Stomach (tissue), 4 donors: Measurements from ENCODE around the gene ZNF317.
A peak's percentile ranks its signal among the peaks of the same experiment; 100 is the strongest.

Experiments used
- EP300 ChIP-seq: sonication (generic); formaldehyde crosslinking; IDR thresholded peaks from one replicate; pipeline ENCODE4 v1.6.1; 2017; ENCODE audit warnings: antibody characterized with exemption
- POLR2A ChIP-seq, 4 donors: fragments of 450-650 bp; IDR thresholded peaks; one replicate each; pipeline ENCODE4 v1.6.1; 2016; ENCODE audit warnings: antibody characterized with exemption in 4 of 4, control low read depth in 2 of 4, mild to moderate bottlenecking in 1 of 4, moderate library complexity in 1 of 4
- POLR2AphosphoS5 ChIP-seq, 3 donors: sonication (generic); formaldehyde crosslinking; IDR thresholded peaks; one replicate each; pipeline ENCODE4 v1.6.1; 2016; ENCODE audit warnings: antibody characterized with exemption in 3 of 3
- TF ChIP-seq, protein P1 (sequence below), 7 experiments: fragments of 450-650 bp in 4 of 7; fragments of 200-600 bp in 3 of 7; sonication (generic) in 3 of 7; IDR thresholded peaks; one replicate each; pipeline ENCODE4 v1.5.1; 2016 to 2019; ENCODE audit warnings: antibody characterized with exemption in 7 of 7, control low read depth in 2 of 7, mild to moderate bottlenecking in 1 of 7

GRCh38 chr19:9140159-9140874, at the start of gene ZNF317:
- TF ChIP-seq, protein P1, sequence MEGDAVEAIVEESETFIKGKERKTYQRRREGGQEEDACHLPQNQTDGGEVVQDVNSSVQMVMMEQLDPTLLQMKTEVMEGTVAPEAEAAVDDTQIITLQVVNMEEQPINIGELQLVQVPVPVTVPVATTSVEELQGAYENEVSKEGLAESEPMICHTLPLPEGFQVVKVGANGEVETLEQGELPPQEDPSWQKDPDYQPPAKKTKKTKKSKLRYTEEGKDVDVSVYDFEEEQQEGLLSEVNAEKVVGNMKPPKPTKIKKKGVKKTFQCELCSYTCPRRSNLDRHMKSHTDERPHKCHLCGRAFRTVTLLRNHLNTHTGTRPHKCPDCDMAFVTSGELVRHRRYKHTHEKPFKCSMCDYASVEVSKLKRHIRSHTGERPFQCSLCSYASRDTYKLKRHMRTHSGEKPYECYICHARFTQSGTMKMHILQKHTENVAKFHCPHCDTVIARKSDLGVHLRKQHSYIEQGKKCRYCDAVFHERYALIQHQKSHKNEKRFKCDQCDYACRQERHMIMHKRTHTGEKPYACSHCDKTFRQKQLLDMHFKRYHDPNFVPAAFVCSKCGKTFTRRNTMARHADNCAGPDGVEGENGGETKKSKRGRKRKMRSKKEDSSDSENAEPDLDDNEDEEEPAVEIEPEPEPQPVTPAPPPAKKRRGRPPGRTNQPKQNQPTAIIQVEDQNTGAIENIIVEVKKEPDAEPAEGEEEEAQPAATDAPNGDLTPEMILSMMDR (IDR thresholded peaks at IDR 0.05) = no peak
- TF ChIP-seq POLR2AphosphoS5 (IDR thresholded peaks at IDR 0.05) = peak; percentile 51 to 83 (median 80)
- peak; percentile 22 for TF ChIP-seq EP300
- TF ChIP-seq POLR2A (IDR thresholded peaks at IDR 0.05) = peak in 1 of 4 donors; percentile 14
